ELF-1 (cell line): ENCODE data around the gene KSR2.
A peak's percentile ranks its signal among the peaks of the same experiment; 100 is the strongest.

Experiments
- DNase-seq: peaks from one replicate; pipeline ENCODE4 v3.0.0-alpha.2; 2016; ENCODE audit warnings: low read depth, low spot score

Gene KSR2

GRCh38 chr12:117467588-117467987 lies 501.2 kb downstream of the KSR2 start:
- DNase-seq = no peak

GRCh38 chr12:117466677-117467362 lies 502.0 kb downstream of the KSR2 start:
- no peak for DNase-seq

GRCh38 chr12:117461732-117462131 lies 507.1 kb downstream of the KSR2 start:
- DNase-seq = no peak

GRCh38 chr12:117459229-117459628 lies 509.6 kb downstream of the KSR2 start:
- DNase-seq = no peak

GRCh38 chr12:117457189-117457588 lies 511.6 kb downstream of the KSR2 start:
- DNase-seq = no peak

DNA sequence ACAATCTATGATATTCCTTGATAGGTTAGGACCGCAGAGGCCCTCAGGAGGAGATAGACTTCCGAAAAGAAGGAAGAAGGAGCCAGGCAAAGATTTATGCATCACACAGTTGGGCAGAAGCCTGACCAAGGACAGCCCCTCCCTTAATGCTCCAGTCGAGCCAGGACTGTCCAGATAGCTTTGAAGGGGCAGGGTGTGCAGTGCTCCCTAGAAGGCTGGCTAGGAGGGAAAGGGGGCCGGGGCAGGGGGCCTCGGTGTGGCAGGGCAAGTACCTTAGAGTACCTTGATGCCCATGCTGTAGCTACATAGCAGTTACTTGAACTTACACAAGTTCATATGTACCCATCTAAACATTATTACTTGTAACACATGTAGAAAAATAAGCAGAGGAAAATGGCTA lies 512.7 kb downstream of the KSR2 start:
- no peak for DNase-seq

DNA sequence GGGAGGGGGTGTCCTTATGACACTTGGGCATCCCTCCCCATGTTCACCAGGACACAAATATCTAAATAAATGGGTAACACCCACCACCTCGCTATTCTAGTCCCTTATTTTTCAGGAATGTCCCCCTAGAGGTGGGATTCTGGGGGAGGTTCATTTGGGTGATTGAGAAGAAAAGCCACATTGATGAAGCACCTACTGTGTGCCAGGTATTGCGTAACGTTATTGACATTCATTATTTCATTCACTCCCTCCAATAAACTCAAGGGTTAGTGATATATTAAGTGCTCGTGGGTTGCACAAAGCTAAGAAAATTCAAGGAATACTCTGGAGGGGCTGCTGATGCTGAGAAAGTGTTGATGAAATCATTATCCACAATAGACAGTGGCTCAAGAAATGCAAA lies 514.8 kb downstream of the KSR2 start:
- no peak for DNase-seq

GRCh38 chr12:117452112-117452511 lies 516.7 kb downstream of the KSR2 start:
- no peak for DNase-seq

DNA sequence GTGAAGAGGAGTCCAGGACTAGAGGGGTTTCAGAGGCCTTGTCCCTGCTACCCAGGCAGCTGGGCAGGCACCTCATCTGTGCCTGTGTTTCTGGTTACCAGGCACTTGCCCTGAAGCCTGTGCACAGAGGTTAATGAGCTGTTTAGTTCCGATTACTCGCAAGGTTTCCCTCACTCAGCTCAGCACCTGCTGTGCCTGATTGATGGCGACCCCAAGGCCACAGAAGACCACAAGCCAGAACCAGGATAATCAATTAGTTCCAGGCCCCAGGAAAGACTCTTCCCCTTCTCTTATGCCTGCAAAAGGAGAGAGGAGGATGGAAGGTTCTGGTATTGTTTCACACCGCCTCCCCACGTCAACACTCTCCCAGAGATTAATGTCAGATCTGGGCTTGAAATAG lies 518.6 kb downstream of the KSR2 start:
- peak; percentile 74 for DNase-seq

DNA sequence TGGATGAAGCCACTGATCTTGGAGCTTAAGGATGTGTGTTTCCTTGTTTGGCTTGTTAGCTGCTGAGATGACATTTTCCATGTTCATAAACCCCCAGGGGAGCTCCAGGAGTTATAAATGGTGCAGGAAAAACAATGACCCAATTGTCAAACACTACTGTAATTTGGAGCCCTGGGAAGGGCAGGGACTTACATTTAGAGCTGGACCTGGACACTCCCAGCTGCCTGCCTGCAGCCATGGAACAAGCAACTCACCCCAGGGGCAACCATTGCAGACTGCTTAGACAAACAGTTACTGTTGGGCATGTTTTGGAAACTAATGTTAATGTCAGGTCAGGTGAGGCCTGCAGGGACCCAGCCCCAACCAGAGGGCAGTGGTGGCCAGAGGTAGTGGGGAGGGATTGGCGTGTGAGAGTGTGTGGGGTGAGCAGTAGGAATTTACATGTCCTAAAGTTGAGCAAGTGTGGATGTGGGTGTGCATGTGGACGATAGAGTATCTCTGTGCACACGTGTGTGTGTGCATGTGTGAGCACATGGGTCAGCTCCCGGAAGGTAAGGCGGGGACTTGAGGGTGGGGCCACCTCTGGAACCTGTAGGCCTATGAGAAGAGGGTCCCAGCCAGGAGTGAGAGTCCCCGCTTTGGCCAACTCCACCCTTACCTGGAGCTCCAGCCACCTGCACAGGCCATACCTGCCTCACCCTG lies 521.0 kb downstream of the KSR2 start:
- peak; percentile 43 for DNase-seq

DNA sequence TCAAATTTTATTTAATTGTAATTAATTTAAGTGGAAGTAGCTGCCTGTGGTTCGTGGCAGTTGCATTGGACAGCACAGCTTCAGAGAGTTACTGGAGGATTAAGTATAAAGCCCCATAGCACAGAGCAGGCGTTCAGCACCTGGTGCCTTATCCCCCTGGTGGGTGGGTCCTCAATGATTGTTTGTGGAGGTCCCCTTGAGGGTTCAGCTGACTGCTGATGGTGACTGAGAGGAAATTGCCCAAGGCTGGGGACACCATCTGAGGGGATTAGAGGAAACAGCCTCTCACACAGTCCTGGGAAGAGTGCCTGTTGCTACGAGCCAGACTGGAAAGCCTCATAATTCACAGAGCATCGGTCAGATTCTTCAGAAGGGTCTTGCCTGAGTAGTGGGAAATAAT lies 524.0 kb downstream of the KSR2 start:
- no peak for DNase-seq

DNA sequence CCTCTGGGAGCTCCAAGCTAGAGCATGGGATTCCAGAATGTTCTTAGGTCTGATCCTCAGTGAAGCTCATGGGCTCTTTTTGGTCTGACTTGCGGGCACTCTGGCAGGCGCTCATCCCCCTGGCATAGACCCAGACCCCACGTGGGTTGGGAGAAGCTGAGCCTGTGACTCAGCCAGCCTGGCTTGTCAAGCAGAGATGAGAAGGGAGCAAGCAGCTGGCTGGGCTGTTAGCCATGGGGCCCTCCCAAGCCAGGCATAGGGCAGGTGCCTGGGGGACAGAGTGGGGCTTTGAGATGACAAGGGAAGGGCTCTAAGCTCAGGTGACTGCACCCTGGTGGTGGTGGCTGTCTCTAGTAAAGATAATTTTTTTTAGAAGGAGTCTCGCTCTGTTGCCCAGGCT lies 527.0 kb downstream of the KSR2 start:
- peak; percentile 8 for DNase-seq

DNA sequence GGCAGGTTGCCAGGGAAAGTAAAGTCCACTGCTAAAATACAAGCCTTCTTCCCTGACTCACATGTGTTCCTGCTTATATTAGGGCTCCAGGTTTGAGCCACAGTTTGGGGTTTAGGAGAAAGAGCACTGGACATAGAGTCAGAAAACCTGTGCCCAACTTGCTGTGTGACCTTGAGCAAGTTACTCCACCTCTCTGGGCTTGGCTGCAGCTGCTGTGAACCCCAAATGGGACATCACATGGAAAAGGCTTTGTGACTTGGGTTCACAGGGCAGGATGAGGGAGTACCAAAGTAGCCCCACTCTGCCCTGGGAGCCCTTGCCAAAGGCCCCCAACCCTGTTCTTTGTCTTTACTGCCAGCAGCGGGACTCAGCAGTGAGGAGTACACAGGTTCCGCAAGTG lies 528.4 kb downstream of the KSR2 start:
- DNase-seq = no peak

DNA sequence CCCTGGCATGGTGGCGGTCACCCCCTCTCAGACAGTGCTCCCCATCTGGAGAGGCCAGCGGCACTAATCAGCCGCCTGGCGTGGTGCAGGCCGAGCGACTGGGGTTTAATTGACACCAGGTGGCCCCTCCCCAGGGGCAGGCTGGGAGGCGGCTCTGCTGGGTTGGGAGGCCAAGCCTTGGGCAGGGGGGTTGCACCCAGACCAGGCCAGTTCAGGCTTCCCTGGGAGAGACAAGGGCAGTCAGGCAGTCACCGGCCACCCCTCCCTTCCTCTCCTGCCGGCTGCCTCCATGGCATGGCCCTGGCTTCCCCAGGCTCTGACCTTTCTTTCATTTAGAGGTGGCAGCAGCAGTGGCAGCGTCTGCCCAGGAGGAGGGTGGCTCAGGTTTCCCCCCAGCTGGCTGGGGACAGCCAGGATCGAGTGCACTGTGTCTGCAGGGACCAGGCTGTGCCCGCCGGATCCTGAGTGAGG lies 529.2 kb downstream of the KSR2 start:
- DNase-seq = no peak

- no peak for DNase-seq
Observed at GRCh38 chr12:117438809-117439208, 530.0 kb downstream of the KSR2 start.

- no peak for DNase-seq
Observed at GRCh38 chr12:117437516-117438255, 531.1 kb downstream of the KSR2 start.

GRCh38 chr12:117433878-117434277 lies 534.9 kb downstream of the KSR2 start:
- no peak for DNase-seq

DNA sequence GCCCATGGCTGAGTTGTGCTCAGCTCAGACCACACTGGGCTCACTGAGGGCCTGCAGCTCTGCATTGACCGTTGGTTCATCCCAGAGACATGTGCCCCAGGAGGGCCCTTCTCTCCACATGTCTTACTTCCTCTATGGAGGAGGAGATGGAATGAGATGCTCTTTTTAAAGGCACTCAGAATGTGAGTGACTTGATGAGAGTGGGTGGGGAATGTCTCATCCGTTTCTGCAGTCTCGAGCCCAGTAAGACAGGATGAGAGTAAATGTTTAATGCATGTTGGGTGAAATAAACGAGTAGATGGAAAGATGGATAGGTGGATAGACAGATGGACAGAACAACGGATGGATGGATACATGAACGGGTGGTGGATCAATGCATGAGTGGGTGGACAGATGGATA lies 538.5 kb downstream of the KSR2 start:
- no peak for DNase-seq

DNA sequence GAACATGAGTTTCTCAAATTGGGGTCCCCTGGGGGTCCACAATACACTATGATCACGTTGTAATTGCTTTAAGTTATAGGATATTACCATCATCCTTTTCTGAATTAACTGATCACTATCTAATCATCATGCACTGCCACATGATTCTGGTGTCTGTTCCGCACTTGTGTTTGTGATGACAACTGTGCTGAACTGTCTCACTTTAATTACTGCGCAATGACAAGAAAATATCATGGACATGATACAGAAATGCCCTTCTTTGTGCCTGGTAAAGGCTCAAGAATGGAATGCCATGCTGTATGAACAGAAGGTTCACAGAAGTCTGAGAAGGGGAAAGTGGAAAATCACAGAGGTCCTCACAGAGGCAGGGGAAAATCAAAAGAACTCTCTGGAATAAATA lies 541.6 kb downstream of the KSR2 start:
- DNase-seq = no peak

GRCh38 chr12:117421987-117422386 lies 546.8 kb downstream of the KSR2 start:
- no peak for DNase-seq

- no peak for DNase-seq
Observed at GRCh38 chr12:117421068-117421752, 547.6 kb downstream of the KSR2 start.

GRCh38 chr12:117417004-117417403 lies 551.8 kb downstream of the KSR2 start:
- DNase-seq = no peak
